Sigmoid colon (tissue), 7 donors: ENCODE results near the gene MYO10. TPM values are rescaled to one million over a fixed set of nuclear protein-coding genes. Genes with fewer than 3 reads are reported as not detected.

Source experiments
- DNase-seq: peaks from one replicate; pipeline ENCODE4 v3.0.0-alpha.2; 2019
- H3K27ac ChIP-seq, 4 donors: fragments of 200-600 bp; sonication (generic); one replicate each; pipeline ENCODE4 v1.5.1; 2016 to 2019; ENCODE audit warnings: mild to moderate bottlenecking in 1 of 4
- H3K27me3 ChIP-seq, 3 donors: fragments of 200-600 bp; sonication (generic); one replicate each; pipeline ENCODE4 v1.5.1; 2019; ENCODE audit warnings: mild to moderate bottlenecking in 1 of 3
- H3K36me3 ChIP-seq, 4 donors: fragments of 200-600 bp; sonication (generic); one replicate each; pipeline ENCODE4 v1.5.1; 2016 to 2019
- H3K4me1 ChIP-seq, 4 donors: fragments of 200-600 bp; sonication (generic); one replicate each; pipeline ENCODE4 v1.5.1; 2017 to 2019
- H3K4me3 ChIP-seq, 4 donors: fragments of 200-600 bp; sonication (generic); one replicate each; pipeline ENCODE4 v1.5.1; 2017 to 2019; ENCODE audit warnings: mild to moderate bottlenecking in 2 of 4, moderate library complexity in 1 of 4
- H3K9me3 ChIP-seq, 4 donors: fragments of 200-600 bp in 3 of 4; sonication (generic) in 3 of 4; one replicate each; pipeline versions ENCODE4 v1.5.1 to v1.6.1; 2013 to 2019
- EP300 ChIP-seq, 4 donors: sonication (generic); formaldehyde crosslinking; IDR thresholded peaks; one replicate each; pipeline ENCODE4 v1.6.1; 2017; ENCODE audit warnings: antibody characterized with exemption in 4 of 4
- POLR2A ChIP-seq, 2 donors: fragments of 450-650 bp; IDR thresholded peaks; one replicate each; pipeline ENCODE4 v1.6.1; 2016; ENCODE audit warnings: antibody characterized with exemption in 2 of 2, mild to moderate bottlenecking in 2 of 2, moderate library complexity in 2 of 2
- POLR2AphosphoS5 ChIP-seq, 4 donors: sonication (generic); formaldehyde crosslinking; IDR thresholded peaks; one replicate each; pipeline ENCODE4 v1.6.1; 2017; ENCODE audit warnings: antibody characterized with exemption in 4 of 4
- WGBS, 2 donors: extraction: QIAGEN DNeasy Blood & Tissue Kit; methylation state at CpG; one replicate each; pipeline ENCODE4 v1.1.7; 2013; 5-methylcytosine and 5-hydroxymethylcytosine counted together
- intact Hi-C: fragments of 100-400 bp; cut with DNase I; formaldehyde crosslinking; loops from one replicate; pipeline ENCODE4 v1.15.1; 2023
- polyA plus RNA-seq, 3 donors: library from polyadenylated mRNA; stranded (reverse); fragments of 200-250 nt; gene quantifications; one replicate each; pipeline ENCODE4 v1.2.3, GENCODE V29; 2013
- total RNA-seq, 4 donors: library from RNA; depleted of rRNA; stranded (reverse); fragments of >200 nt; gene quantifications; one replicate each; pipeline ENCODE4 v1.1.0, GENCODE V29; 2016
- TF ChIP-seq, protein P1 (sequence below), 4 experiments: fragments of 450-650 bp in 3 of 4; fragments of 200-600 bp in 1 of 4; IDR thresholded peaks; one replicate each; pipeline ENCODE4 v1.5.1; 2016 to 2019; ENCODE audit warnings: antibody characterized with exemption in 4 of 4, mild to moderate bottlenecking in 3 of 4, moderate library complexity in 2 of 4
- donor health status: healthy with polysubstance abuse.
- donor health status: Bipolar disorder and iron deficiency.
- donor health status: healthy.

MYO10 gene
- total and polyA plus RNA-seq, 7 donors = 3.9 to 20.3 (median 8.3) TPM

DNA sequence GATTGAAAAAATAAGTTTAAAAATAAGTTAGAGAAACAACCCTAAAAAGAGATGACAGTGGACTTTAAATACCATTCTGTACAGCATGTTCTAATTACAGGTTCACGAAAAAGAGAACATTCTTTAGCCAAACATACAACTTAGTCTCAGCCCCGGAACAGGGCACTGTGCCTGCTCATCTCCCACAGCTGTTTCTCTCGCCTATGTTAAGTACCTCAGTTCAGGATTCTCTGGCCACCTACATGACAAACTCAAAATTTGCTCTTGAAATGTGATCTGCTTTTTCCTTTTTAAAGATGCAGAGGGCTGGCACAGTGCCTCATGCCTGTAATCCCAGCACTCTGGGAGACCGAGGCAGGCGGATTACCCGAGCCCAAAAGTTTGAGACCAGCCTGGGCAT is 52.3 kb downstream of the MYO10 start:
- Histone ChIP-seq H3K36me3 (no peaks in the 10 kb centered on the region), H3K27ac (no peak overlapping the region), H3K27me3 (no peaks in the 10 kb centered on the region), H3K9me3 (no peaks in the 10 kb centered on the region), H3K4me1 (peaks cover 0 to 5% (median 0%) of the 10 kb centered on the region in 4 donors), H3K4me3 (no peak overlapping the region)
- DNase-seq = no peak
- WGBS, 2 donors = 54 to 64% methylated on average over 6 of the region's 6 CpGs
- intact Hi-C loops = no loop called here
- TF ChIP-seq, protein P1, sequence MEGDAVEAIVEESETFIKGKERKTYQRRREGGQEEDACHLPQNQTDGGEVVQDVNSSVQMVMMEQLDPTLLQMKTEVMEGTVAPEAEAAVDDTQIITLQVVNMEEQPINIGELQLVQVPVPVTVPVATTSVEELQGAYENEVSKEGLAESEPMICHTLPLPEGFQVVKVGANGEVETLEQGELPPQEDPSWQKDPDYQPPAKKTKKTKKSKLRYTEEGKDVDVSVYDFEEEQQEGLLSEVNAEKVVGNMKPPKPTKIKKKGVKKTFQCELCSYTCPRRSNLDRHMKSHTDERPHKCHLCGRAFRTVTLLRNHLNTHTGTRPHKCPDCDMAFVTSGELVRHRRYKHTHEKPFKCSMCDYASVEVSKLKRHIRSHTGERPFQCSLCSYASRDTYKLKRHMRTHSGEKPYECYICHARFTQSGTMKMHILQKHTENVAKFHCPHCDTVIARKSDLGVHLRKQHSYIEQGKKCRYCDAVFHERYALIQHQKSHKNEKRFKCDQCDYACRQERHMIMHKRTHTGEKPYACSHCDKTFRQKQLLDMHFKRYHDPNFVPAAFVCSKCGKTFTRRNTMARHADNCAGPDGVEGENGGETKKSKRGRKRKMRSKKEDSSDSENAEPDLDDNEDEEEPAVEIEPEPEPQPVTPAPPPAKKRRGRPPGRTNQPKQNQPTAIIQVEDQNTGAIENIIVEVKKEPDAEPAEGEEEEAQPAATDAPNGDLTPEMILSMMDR (IDR thresholded peaks at IDR 0.05) = no peak
- TF ChIP-seq POLR2AphosphoS5 (IDR thresholded peaks at IDR 0.05) (no peak), EP300 (IDR thresholded peaks at IDR 0.05) (no peak), POLR2A (IDR thresholded peaks at IDR 0.05) (no peak)

DNA sequence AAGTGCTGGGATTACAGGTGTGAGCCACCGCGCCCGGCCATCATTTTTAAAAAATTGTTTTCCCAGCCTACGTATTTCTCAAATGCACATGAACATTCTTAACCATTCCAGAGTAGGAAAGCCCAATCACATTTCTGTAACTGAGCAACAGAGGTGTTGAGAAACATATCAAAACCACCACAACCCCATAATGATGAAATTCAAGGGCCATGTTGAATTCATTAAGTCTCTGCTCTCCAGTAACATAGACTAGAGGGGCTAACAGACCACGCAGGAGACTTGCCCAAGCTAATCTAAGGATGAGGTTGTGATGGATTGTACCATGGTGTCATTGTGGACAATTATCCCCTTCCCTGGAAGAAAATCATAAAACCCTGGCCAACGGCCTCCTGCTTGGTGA is 52.9 kb downstream of the MYO10 start:
- TF ChIP-seq EP300 (IDR thresholded peaks at IDR 0.05) (no peak), POLR2A (IDR thresholded peaks at IDR 0.05) (no peak), POLR2AphosphoS5 (IDR thresholded peaks at IDR 0.05) (no peak)
- TF ChIP-seq, protein P1 (IDR thresholded peaks at IDR 0.05) = no peak
- WGBS, 2 donors = 83 to 93% methylated on average over 6 of the region's 6 CpGs
- Histone ChIP-seq H3K9me3 (no peaks in the 10 kb centered on the region), H3K27me3 (no peaks in the 10 kb centered on the region), H3K4me3 (no peak overlapping the region), H3K27ac (no peak overlapping the region), H3K36me3 (no peaks in the 10 kb centered on the region), H3K4me1 (no peaks in the 10 kb centered on the region)
- no peak for DNase-seq
- intact Hi-C loops = no loop called here

- Histone ChIP-seq H3K4me3 (no peak overlapping the region), H3K36me3 (no peaks in the 10 kb centered on the region), H3K4me1 (no peaks in the 10 kb centered on the region), H3K27me3 (no peaks in the 10 kb centered on the region), H3K9me3 (no peaks in the 10 kb centered on the region), H3K27ac (no peak overlapping the region)
- intact Hi-C loops = no loop called here
- DNase-seq = no peak
- WGBS, 2 donors = 13 to 65% methylated on average over 3 of the region's 3 CpGs
- no peak for TF ChIP-seq POLR2AphosphoS5 (IDR thresholded peaks at IDR 0.05)
These were observed 54.8 kb downstream of the MYO10 start for GRCh38 chr5:16881251-16881650.

GRCh38 chr5:16880547-16880946 is 55.5 kb downstream of the MYO10 start:
- TF ChIP-seq EP300 (IDR thresholded peaks at IDR 0.05) = no peak
- no peak for TF ChIP-seq POLR2A (IDR thresholded peaks at IDR 0.05)
- TF ChIP-seq POLR2AphosphoS5 (IDR thresholded peaks at IDR 0.05) = no peak
- TF ChIP-seq, protein P1 (IDR thresholded peaks at IDR 0.05) = no peak
- Histone ChIP-seq H3K27me3 (no peaks in the 10 kb centered on the region), H3K36me3 (no peaks in the 10 kb centered on the region), H3K27ac (no peak overlapping the region), H3K4me3 (no peak overlapping the region), H3K9me3 (no peaks in the 10 kb centered on the region), H3K4me1 (no peaks in the 10 kb centered on the region)
- WGBS, 2 donors = 12 to 61% methylated on average over 3 of the region's 3 CpGs
- intact Hi-C loops = no loop called here
- DNase-seq = no peak

DNA sequence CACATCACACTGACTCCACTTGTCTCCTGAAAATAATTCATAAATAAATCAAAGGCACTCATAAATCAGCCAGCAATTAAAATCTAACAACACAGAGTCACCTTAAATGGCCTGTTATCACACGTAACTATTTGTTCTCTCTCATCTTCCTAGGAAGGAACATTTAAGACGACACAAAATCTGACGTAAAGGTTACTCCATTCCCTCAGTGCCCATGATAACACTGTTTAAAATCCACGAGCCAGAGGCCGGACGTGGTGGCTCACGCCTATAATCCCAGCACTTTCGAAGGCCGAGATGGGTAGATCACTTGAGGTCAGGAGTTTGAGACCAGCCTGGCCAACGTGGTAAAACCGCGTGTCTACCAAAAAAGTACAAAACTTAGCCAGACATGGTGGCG is 56.4 kb downstream of the MYO10 start:
- 27 to 78% methylated on average over 13 of the region's 13 CpGs for WGBS, 2 donors
- Histone ChIP-seq H3K4me1 (no peaks in the 10 kb centered on the region), H3K9me3 (no peaks in the 10 kb centered on the region), H3K4me3 (no peak overlapping the region), H3K27ac (no peak overlapping the region), H3K27me3 (no peaks in the 10 kb centered on the region), H3K36me3 (no peaks in the 10 kb centered on the region)
- intact Hi-C loops = no loop called here
- TF ChIP-seq POLR2A (IDR thresholded peaks at IDR 0.05) (no peak), EP300 (IDR thresholded peaks at IDR 0.05) (peak in 1 of 4 donors; percentile 14), POLR2AphosphoS5 (IDR thresholded peaks at IDR 0.05) (no peak)
- TF ChIP-seq, protein P1 (IDR thresholded peaks at IDR 0.05) = no peak
- no peak for DNase-seq
